K562 (cell line): ENCODE measurements around the gene NSF. TPM values are rescaled to one million over a fixed set of nuclear protein-coding genes. Genes with fewer than 3 reads are reported as not detected.

Experiments
- ATF1 ChIP-seq, 2 experiments: fragments of 450-650 bp in 1 of 2; IDR thresholded peaks; 2 replicates each; pipeline ENCODE4 v1.6.1; 2016; ENCODE audit warnings: missing compliant biosample characterization in 1 of 2, missing genetic modification characterization in 1 of 2
- HEY1 ChIP-seq: fragments of 250-450 bp; sonication (Bioruptor Pico); IDR thresholded peaks from 2 replicates; pipeline ENCODE4 v1.5.0; 2020; ENCODE audit warnings: mild to moderate bottlenecking, moderate library complexity, borderline replicate concordance
- KAT7 ChIP-seq: sonication (generic); formaldehyde crosslinking; IDR thresholded peaks from 2 replicates; pipeline ENCODE4 v1.8.0; 2022; ENCODE audit warnings: missing genetic modification reagents, mild to moderate bottlenecking, borderline replicate concordance
- MYC ChIP-seq, 2 experiments: fragments of 250-450 bp in 1 of 2; sonication (Bioruptor Pico) in 1 of 2; IDR thresholded peaks; 2 replicates each; pipeline versions ENCODE4 v1.5.1 to v1.6.1; 2012 to 2021; ENCODE audit warnings: low read depth in 2 of 2, borderline replicate concordance in 1 of 2, improper control_type of control experiment in 1 of 2, low read length in 1 of 2, mild to moderate bottlenecking in 1 of 2, moderate library complexity in 1 of 2
- NCOR1 ChIP-seq: fragments of 450-650 bp; IDR thresholded peaks from 2 replicates; pipeline ENCODE4 v1.6.1; 2016; ENCODE audit warnings: mild to moderate bottlenecking, moderate library complexity
- NRF1 ChIP-seq, 2 experiments: fragments of 450-650 bp; IDR thresholded peaks in 1 of 2; conservative IDR thresholded peaks in 1 of 2; 2 replicates each; pipeline ENCODE4 v1.6.1; 2014; ENCODE audit warnings: mild to moderate bottlenecking in 2 of 2
- PTRF ChIP-seq: fragments of 450-650 bp; IDR thresholded peaks from 2 replicates; pipeline ENCODE4 v1.6.1; 2016; ENCODE audit warnings: mild to moderate bottlenecking, missing genetic modification characterization, missing compliant biosample characterization
- PURB ChIP-seq: sonication (generic); formaldehyde crosslinking; IDR thresholded peaks from 2 replicates; pipeline ENCODE4 v1.9.0; 2021; ENCODE audit warnings: low read depth, mild to moderate bottlenecking, missing genetic modification reagents
- RAD51 ChIP-seq: fragments of 450-650 bp; IDR thresholded peaks from 2 replicates; pipeline ENCODE4 v1.7.1; 2016; ENCODE audit warnings: low read depth, mild to moderate bottlenecking, borderline replicate concordance
- RFX5 ChIP-seq: IDR thresholded peaks from 2 replicates; pipeline ENCODE4 v1.6.1; 2011; ENCODE audit warnings: low read depth, mild to moderate bottlenecking, improper control_type of control experiment, low read length
- SMARCA4 ChIP-seq: fragments of 450-650 bp; IDR thresholded peaks from 2 replicates; pipeline ENCODE4 v1.6.1; 2016
- SMARCB1 ChIP-seq: IDR thresholded peaks from 2 replicates; pipeline ENCODE4 v1.6.1; 2011; ENCODE audit warnings: improper control_type of control experiment, low read depth; ENCODE audit not compliant: insufficient read length
- YBX1 ChIP-seq: fragments of 450-650 bp; IDR thresholded peaks from 2 replicates; pipeline ENCODE4 v1.7.1; 2016; ENCODE audit warnings: mild to moderate bottlenecking
- ZBTB17 ChIP-seq: fragments of 450-650 bp; formaldehyde crosslinking; IDR thresholded peaks from 2 replicates; pipeline ENCODE4 v1.4.0; 2020; ENCODE audit warnings: mild to moderate bottlenecking
- ZNF224 ChIP-seq: sonication (generic); formaldehyde crosslinking; IDR thresholded peaks from 2 replicates; pipeline ENCODE4 v1.8.0; 2022; ENCODE audit warnings: mild to moderate bottlenecking, missing genetic modification reagents
- ZNF445 ChIP-seq: fragments of 250-450 bp; sonication (Bioruptor Pico); IDR thresholded peaks from 2 replicates; pipeline ENCODE4 v1.4.0; 2020; ENCODE audit warnings: low read depth, mild to moderate bottlenecking, moderate library complexity
- ZNF586 ChIP-seq: fragments of 450-650 bp; formaldehyde crosslinking; conservative IDR thresholded peaks from 2 replicates; pipeline ENCODE4 v1.4.0; 2020; ENCODE audit warnings: mild to moderate bottlenecking, moderate library complexity
- ZNF589 ChIP-seq: fragments of 200-800 bp; sonication (Bioruptor generic); IDR thresholded peaks from 2 replicates; pipeline ENCODE4 v1.6.1; 2016; ENCODE audit warnings: low read depth, missing genetic modification characterization, missing compliant biosample characterization
- polyA plus RNA-seq, 8 experiments: library from polyadenylated mRNA; depleted of rRNA in 4 of 8; stranded (reverse) in 5 of 8; unstranded in 3 of 8; fragments of >200 nt; fragmentation: Nextera tagmentation in 2 of 8; fragmentation: Illumina TruSeq in 1 of 8; extraction: Ambion mirVana in 2 of 8; extraction: Trizol in 1 of 8; gene quantifications; 2 replicates each; pipeline versions ENCODE4 v1.2.1 to v1.2.3, GENCODE V29; 2011 to 2014; ENCODE audit warnings: inconsistent platforms in 1 of 8, missing spikeins in 1 of 8
- total RNA-seq, 7 experiments: library from RNA; depleted of rRNA in 6 of 7; stranded (reverse); fragments of >200 nt in 6 of 7; fragmentation: Illumina TruSeq in 2 of 7; extraction: Trizol in 2 of 7; gene quantifications; 2 replicates each; pipeline versions ENCODE4 v1.2.1 to v1.2.3, GENCODE V29; 2011 to 2021; ENCODE audit warnings: low replicate concordance in 1 of 7
- TF ChIP-seq, protein P1 (sequence below): fragments of 250-450 bp; sonication (Bioruptor Pico); IDR thresholded peaks from 2 replicates; pipeline ENCODE4 v1.8.0; 2021; ENCODE audit warnings: mild to moderate bottlenecking, moderate library complexity
- TF ChIP-seq, protein P2 (sequence below): sonication (generic); formaldehyde crosslinking; IDR thresholded peaks from 2 replicates; pipeline ENCODE4 v1.9.0; 2022; ENCODE audit warnings: mild to moderate bottlenecking, missing genetic modification reagents
- TF ChIP-seq, protein P3 (sequence below), 2 experiments: fragments of 200-800 bp in 1 of 2; sonication (Bioruptor generic) in 1 of 2; sonication (generic) in 1 of 2; formaldehyde crosslinking in 1 of 2; IDR thresholded peaks in 1 of 2; conservative IDR thresholded peaks in 1 of 2; 2 replicates each; pipeline versions ENCODE4 v1.5.0 to v1.6.1; 2016 to 2020; ENCODE audit warnings: missing compliant biosample characterization in 1 of 2, missing genetic modification characterization in 1 of 2, missing genetic modification reagents in 1 of 2
- TF ChIP-seq, protein P4 (sequence below): fragments of 250-450 bp; sonication (Bioruptor Pico); IDR thresholded peaks from 2 replicates; pipeline ENCODE4 v1.5.1; 2021; ENCODE audit warnings: mild to moderate bottlenecking

The NSF gene
- total and polyA plus RNA-seq, 9 of the 15 experiments (the other 6 are each of a cell fraction or from before 2014, with no cell fraction given): 16.7 to 39.8 (median 36.7) TPM

DNA sequence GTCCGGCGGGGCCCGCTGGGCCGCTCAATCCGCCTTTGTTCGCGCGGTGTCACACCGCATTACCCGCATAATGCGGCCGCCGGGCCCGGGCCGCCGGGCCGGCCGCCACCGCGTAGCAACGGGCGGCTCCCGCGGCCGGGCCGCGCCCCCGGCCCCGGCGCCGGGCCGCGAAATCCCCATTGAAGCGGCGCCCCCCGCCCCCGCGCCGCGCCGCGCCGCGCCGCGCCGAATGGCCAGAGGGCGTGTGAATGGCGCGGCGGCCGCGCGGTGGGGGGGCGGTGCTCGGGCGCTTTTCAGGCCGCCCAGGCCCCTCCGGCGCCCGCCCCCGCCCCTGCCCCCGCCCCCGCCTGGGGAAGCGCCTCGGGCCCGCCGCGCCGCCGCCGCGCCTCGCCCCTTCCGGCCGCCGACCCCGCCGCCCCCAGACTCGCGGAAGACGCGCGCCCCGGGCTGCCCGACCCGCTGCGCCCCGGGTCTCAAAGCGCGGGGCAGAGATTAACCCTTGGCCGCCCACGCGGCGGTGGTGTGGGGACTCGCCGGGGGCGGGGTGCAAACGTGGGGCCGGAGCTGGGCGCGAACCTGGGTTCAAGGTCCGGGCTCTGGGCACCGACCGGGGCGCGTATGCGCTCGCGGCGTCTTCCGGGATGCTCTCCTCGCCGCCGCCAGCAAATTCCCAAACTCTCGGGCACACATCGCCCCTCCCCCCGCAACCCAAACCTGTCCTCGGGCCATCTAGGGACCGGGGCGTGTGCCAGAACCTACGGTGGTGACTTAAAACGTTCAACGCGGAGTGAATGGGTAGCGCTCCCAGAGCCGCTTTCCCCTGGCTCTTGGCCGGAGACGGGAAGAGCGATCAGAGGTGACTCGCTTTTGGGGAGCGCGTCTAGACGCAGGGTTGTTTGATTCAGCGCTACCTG is 181.3 kb downstream of the NSF start (continued):
- TF ChIP-seq, protein P1, sequence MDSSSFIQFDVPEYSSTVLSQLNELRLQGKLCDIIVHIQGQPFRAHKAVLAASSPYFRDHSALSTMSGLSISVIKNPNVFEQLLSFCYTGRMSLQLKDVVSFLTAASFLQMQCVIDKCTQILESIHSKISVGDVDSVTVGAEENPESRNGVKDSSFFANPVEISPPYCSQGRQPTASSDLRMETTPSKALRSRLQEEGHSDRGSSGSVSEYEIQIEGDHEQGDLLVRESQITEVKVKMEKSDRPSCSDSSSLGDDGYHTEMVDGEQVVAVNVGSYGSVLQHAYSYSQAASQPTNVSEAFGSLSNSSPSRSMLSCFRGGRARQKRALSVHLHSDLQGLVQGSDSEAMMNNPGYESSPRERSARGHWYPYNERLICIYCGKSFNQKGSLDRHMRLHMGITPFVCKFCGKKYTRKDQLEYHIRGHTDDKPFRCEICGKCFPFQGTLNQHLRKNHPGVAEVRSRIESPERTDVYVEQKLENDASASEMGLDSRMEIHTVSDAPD (CRISPR knock-in tag): no peak
- TF ChIP-seq, protein P2, sequence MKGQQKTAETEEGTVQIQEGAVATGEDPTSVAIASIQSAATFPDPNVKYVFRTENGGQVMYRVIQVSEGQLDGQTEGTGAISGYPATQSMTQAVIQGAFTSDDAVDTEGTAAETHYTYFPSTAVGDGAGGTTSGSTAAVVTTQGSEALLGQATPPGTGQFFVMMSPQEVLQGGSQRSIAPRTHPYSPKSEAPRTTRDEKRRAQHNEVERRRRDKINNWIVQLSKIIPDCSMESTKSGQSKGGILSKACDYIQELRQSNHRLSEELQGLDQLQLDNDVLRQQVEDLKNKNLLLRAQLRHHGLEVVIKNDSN (CRISPR knock-in tag): no peak
- TF ChIP-seq ZNF589 (CRISPR knock-in tag) (peak; percentile 68; the same call in 1 of the 2 replicates), ZBTB17 (CRISPR knock-in tag) (0 out of 2 replicates have a peak, but pooled peaks have one; percentile 54), PURB (CRISPR knock-in tag) (no peak), MYC (IDR thresholded peaks at IDR 0.05; ENCODE audit: low read depth, low read length) (peak; percentile 22), MYC (CRISPR knock-in tag; IDR thresholded peaks at IDR 0.05; ENCODE audit: borderline replicate concordance, low read depth) (no peak), SMARCB1 (no peak), SMARCA4 (0 out of 2 replicates have a peak, but pooled peaks have one; percentile 18), NCOR1 (no peak), YBX1 (no peak), KAT7 (CRISPR knock-in tag) (no peak), PTRF (tag) (no peak), RAD51 (no peak), NRF1 (conservative IDR thresholded peaks at IDR 0.05 in 1 of 2, IDR thresholded peaks at IDR 0.05 in 1 of 2) (0 out of 4 replicates have a peak, but pooled peaks of 1 of the 2 experiments have one; percentile 16), ZNF445 (CRISPR knock-in tag) (no peak), ZNF586 (CRISPR knock-in tag) (no peak), ZNF224 (CRISPR knock-in tag) (no peak), HEY1 (no peak), RFX5 (no peak), ATF1 (CRISPR knock-in tag; IDR thresholded peaks at IDR 0.05) (no peak), ATF1 (tag; IDR thresholded peaks at IDR 0.05) (peak; percentile 49)
- TF ChIP-seq, protein P3, sequence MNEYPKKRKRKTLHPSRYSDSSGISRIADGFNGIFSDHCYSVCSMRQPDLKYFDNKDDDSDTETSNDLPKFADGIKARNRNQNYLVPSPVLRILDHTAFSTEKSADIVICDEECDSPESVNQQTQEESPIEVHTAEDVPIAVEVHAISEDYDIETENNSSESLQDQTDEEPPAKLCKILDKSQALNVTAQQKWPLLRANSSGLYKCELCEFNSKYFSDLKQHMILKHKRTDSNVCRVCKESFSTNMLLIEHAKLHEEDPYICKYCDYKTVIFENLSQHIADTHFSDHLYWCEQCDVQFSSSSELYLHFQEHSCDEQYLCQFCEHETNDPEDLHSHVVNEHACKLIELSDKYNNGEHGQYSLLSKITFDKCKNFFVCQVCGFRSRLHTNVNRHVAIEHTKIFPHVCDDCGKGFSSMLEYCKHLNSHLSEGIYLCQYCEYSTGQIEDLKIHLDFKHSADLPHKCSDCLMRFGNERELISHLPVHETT (CRISPR knock-in tag; conservative IDR thresholded peaks at IDR 0.05 in 1 of 2, IDR thresholded peaks at IDR 0.05 in 1 of 2): peak in 1 of 2 experiments; percentile 81; a peak in 2 of 4 replicates
- TF ChIP-seq, protein P4, sequence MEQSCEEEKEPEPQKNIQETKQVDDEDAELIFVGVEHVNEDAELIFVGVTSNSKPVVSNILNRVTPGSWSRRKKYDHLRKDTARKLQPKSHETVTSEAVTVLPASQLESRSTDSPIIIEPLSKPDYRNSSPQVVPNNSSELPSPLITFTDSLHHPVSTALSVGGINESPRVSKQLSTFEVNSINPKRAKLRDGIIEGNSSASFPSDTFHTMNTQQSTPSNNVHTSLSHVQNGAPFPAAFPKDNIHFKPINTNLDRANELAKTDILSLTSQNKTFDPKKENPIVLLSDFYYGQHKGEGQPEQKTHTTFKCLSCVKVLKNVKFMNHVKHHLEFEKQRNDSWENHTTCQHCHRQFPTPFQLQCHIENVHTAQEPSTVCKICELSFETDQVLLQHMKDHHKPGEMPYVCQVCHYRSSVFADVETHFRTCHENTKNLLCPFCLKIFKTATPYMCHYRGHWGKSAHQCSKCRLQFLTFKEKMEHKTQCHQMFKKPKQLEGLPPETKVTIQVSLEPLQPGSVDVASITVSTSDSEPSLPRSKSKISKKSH (CRISPR knock-in tag): no peak
